NCI-H2227 (cell line): ENCODE measurements around the gene CT47A7.
"Not testable (repeated sequence)": the region's sequence is repeated elsewhere in the genome, so short reads cannot be mapped to it uniquely, and the experiment has no call there.

Experiments
- DNase-seq: peaks from one replicate; lab custom pipeline; 2025; ENCODE audit not compliant: unreplicated experiment; lab: John Stamatoyannopoulos, UW

CT47A7 gene

DNA sequence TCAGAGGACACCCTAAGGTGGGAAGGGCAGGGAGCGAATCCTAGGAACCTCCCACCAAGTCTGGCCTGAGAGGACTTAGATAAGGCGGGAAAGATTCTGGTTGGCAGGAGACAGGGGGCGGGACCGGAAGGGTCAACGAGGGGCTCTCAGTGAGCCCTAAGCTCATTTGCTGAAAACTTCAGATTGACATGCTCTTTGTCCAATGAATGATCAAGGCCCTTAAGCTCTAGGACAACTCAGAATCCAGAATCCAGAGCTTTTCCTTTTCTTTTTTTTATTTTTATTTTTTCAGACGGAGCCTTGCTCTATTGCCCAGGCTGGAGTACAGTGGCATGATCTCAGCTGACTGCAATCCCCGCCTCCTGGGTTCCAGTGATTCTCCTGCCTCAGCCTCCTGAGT lies at the start of gene CT47A7:
TSS of gene CT47A7 (minus strand) at position 101 of the 400 bp plus-strand sequence. CDS start 255 bp downstream, outside the sequence.
- DNase-seq, result not testable (repeated sequence)

DNA sequence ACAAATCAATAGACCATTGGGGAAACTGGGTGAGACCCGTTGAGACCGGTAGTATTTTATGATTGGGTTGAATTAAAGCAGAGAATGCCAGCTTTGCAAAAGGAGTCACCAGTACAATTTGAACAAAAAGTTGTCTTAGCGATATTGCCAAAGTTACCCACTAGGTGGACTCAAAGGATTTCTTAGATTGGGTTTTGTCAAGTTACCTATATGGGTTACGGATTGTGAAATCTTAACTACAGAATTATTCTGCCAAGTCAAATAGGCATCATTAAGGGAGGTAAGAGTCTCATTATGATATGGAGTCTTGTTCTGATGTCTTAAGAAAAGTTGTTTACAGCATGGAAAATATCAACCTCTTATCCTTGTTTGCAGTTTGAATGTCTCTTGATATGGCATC lies 44.2 kb upstream of the CT47A7 start:
- DNase-seq, result no peak

DNA sequence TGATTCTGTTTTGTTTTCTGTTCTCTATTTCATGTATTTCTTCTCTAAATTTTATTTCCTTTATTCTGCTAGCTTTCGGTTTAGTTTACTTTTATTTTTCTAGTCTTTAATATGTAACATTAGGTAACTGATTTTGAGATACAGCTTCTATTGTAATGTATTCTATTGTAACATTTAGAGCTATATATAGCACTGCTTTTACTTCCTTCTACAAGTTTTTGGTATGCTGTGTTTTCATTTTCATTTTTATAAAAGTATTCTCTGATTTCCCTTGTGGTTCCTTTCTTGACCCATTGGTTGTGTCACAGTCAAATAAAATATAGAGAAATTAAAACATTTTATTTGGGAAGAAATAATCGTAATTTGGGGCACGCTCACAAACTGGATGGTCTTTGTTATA lies 43.0 kb upstream of the CT47A7 start:
- no peak for DNase-seq

DNA sequence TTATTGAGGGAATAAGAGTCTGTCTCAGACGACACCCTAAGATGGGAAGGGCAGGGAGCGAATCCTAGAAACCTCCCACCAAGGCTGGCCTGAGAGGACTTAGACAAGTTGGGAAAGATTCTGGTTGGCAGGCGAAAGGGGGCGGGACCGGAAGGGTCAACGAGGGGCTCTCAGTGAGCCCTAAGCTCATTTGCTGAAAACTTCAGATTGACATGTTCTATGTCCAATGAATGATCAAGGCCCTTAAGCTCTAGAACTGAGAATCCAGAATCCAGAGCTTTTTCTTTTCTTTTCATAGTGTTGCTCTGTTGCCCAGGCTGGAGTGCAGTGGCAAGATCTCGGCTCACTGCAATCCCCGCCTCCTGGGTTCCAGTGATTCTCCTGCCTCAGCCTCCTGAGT lies 29.3 kb upstream of the CT47A7 start, which contains the start of gene CT47A1:
TSS of gene CT47A1 (minus strand) at position 101 of the 400 bp plus-strand sequence. CDS start 231 bp downstream, outside the sequence.
- DNase-seq, result not testable (repeated sequence)
